HUES64 (cell line): ENCODE data around the gene KRI1.
"Not testable (repeated sequence)": the region's sequence is repeated elsewhere in the genome, so short reads cannot be mapped to it uniquely, and the experiment has no call there.

Source experiments
- H3K27ac ChIP-seq: 2 replicates; pipeline ENCODE4 v1.7.0; 2013; ENCODE audit warnings: low read depth, low read length, inconsistent platforms
- H3K27me3 ChIP-seq: 2 replicates; pipeline ENCODE4 v1.6.1; 2013; ENCODE audit warnings: mild to moderate bottlenecking, low read length; ENCODE audit not compliant: insufficient read depth
- H3K36me3 ChIP-seq: 2 replicates; pipeline ENCODE4 v1.6.1; 2013; ENCODE audit warnings: mild to moderate bottlenecking, low read length; ENCODE audit not compliant: insufficient read depth
- H3K4me1 ChIP-seq: 2 replicates; pipeline ENCODE4 v1.6.1; 2013; ENCODE audit warnings: mild to moderate bottlenecking, low read length, moderate library complexity; ENCODE audit not compliant: insufficient read depth
- H3K4me3 ChIP-seq: 2 replicates; pipeline ENCODE4 v1.5.1; 2013; ENCODE audit warnings: mild to moderate bottlenecking, low read length, moderate library complexity
- H3K9ac ChIP-seq: 2 replicates; pipeline ENCODE4 v1.6.1; 2013; ENCODE audit warnings: mild to moderate bottlenecking, low read depth, low read length
- H3K9me3 ChIP-seq: 2 replicates; pipeline ENCODE4 v1.6.1; 2013; ENCODE audit warnings: low read depth, low read length; ENCODE audit not compliant: insufficient read depth
- WGBS: fragments of 150-250, 120-280 bp; methylation state at CpG from one replicate; pipeline ENCODE4 v1.1.7; 2013; ENCODE audit warnings: missing lambda C conversion rate; 5-methylcytosine and 5-hydroxymethylcytosine counted together

KRI1 gene

GRCh38 chr19:10532457-10532856 lies 33.4 kb downstream of the KRI1 start:
- WGBS = 89% methylated on average over 1 of the region's 1 CpG
- H3K4me3 ChIP-seq = no peak overlapping the region
- no peak overlapping the region for H3K9ac ChIP-seq
- no peaks in the 10 kb centered on the region for H3K36me3 ChIP-seq
- H3K27me3 ChIP-seq = no peaks in the 10 kb centered on the region; the same call in 1 of the 2 replicates
- H3K27ac ChIP-seq = no peak overlapping the region
- no peaks in the 10 kb centered on the region for H3K4me1 ChIP-seq
- no peaks in the 10 kb centered on the region for H3K9me3 ChIP-seq

GRCh38 chr19:10526887-10527286 lies 38.9 kb downstream of the KRI1 start:
- not testable (repeated sequence) for H3K36me3 ChIP-seq, H3K9me3 ChIP-seq, H3K9ac ChIP-seq, H3K27ac ChIP-seq, H3K27me3 ChIP-seq, H3K4me3 ChIP-seq, H3K4me1 ChIP-seq
- WGBS = 90% methylated on average over 8 of the region's 8 CpGs

GRCh38 chr19:10525636-10526035 lies 40.2 kb downstream of the KRI1 start:
- Histone ChIP-seq H3K9ac (no peak overlapping the region), H3K27ac (no peak overlapping the region), H3K36me3 (no peaks in the 10 kb centered on the region), H3K4me3 (no peak overlapping the region), H3K9me3 (no peaks in the 10 kb centered on the region), H3K27me3 (no peaks in the 10 kb centered on the region), H3K4me1 (no peaks in the 10 kb centered on the region)
- 93% methylated on average over 6 of the region's 7 CpGs for WGBS

GRCh38 chr19:10523135-10523636 lies 42.6 kb downstream of the KRI1 start:
- Histone ChIP-seq H3K9ac (no peak overlapping the region), H3K4me3 (no peak overlapping the region), H3K4me1 (0 out of 2 replicates have a peak, but pooled peaks cover 2% of the 10 kb centered on the region), H3K9me3 (no peaks in the 10 kb centered on the region), H3K27me3 (peaks cover 18% of the 10 kb centered on the region), H3K27ac (no peak overlapping the region), H3K36me3 (no peaks in the 10 kb centered on the region)
- 91% methylated on average over 1 of the region's 3 CpGs for WGBS

- Histone ChIP-seq H3K27ac (no peak overlapping the region), H3K27me3 (peaks cover 34% of the 10 kb centered on the region), H3K9me3 (no peaks in the 10 kb centered on the region), H3K4me3 (no peak overlapping the region), H3K36me3 (no peaks in the 10 kb centered on the region), H3K4me1 (0 out of 2 replicates have a peak, but pooled peaks cover 4% of the 10 kb centered on the region), H3K9ac (no peak overlapping the region)
- WGBS = 88% methylated on average over 13 of the region's 13 CpGs
Measured at GRCh38 chr19:10521461-10522171, 44.2 kb downstream of the KRI1 start.

GRCh38 chr19:10520652-10521318 lies 45.0 kb downstream of the KRI1 start:
- H3K9me3 ChIP-seq = no peaks in the 10 kb centered on the region
- H3K9ac ChIP-seq = no peak overlapping the region
- H3K27me3 ChIP-seq = peaks cover 42% of the 10 kb centered on the region
- H3K36me3 ChIP-seq = no peaks in the 10 kb centered on the region
- H3K4me1 ChIP-seq = 0 out of 2 replicates have a peak, but pooled peaks cover 4% of the 10 kb centered on the region
- H3K4me3 ChIP-seq = no peak overlapping the region
- WGBS = 89% methylated on average over 15 of the region's 15 CpGs
- H3K27ac ChIP-seq = no peak overlapping the region

- Histone ChIP-seq H3K27me3 (peaks cover 56% of the 10 kb centered on the region), H3K9me3 (no peaks in the 10 kb centered on the region), H3K27ac (no peak overlapping the region), H3K9ac (no peak overlapping the region), H3K36me3 (no peaks in the 10 kb centered on the region), H3K4me3 (no peak overlapping the region), H3K4me1 (0 out of 2 replicates have a peak, but pooled peaks cover 4% of the 10 kb centered on the region)
- WGBS = 88% methylated on average over 7 of the region's 7 CpGs
Measured at GRCh38 chr19:10519421-10519820, 46.4 kb downstream of the KRI1 start.

DNA sequence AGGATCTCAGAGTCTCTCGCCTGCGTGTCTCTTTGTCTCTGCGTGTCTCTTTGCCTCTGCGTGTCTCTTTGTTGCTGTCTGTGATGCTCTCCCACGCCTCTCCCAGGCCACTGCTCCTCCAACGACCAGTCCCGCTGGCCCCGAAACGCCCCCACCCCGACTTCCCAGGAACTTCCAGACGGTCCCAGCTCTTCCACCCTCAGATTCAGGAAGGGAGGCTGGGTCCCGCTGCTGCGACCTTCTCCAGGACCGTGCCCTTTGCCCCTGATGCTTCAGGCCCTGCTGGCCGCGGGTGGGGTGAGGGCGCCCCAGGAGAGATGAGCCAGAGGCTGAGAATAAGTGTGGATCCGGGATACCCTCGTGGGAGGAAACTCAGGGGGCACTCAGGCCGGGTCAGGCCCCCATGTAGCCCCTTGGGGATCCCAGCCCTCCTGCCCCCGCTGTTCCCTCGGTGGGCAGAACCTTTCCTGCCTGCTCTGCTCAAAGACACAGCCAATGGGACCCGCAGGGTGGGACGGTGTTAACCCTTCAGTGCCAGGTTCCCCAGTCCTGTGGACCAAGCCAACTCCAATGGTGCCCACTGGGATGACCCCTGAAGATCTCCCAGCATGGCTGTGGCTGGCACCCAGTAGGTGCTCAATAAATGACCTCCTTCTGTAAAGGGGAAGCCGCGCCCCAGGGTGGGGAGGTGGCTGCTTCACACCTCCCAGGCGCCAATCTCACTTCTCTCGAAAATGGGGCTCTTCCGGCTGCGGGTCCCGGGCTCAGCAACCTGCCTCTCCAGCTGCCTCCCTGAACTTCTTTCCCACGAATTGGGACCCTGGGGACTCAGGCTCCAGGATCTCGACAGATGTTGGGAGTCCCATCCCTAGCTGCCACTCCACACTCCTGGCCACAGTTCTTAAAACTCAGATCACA lies 47.1 kb downstream of the KRI1 start:
- Histone ChIP-seq H3K9ac (no peak overlapping the region), H3K9me3 (no peaks in the 10 kb centered on the region), H3K27ac (no peak overlapping the region), H3K4me1 (0 out of 2 replicates have a peak, but pooled peaks cover 4% of the 10 kb centered on the region), H3K36me3 (no peaks in the 10 kb centered on the region), H3K4me3 (peak overlapping the region; percentile 55), H3K27me3 (peaks cover 63% of the 10 kb centered on the region)
- 29% methylated on average over 33 of the region's 33 CpGs for WGBS

- Histone ChIP-seq H3K27ac (no peak overlapping the region), H3K9me3 (no peaks in the 10 kb centered on the region), H3K36me3 (no peaks in the 10 kb centered on the region), H3K4me3 (peak overlapping the region; percentile 55), H3K4me1 (0 out of 2 replicates have a peak, but pooled peaks cover 4% of the 10 kb centered on the region), H3K9ac (peak overlapping the region; percentile 3; the same call in 1 of the 2 replicates), H3K27me3 (peaks cover 71% of the 10 kb centered on the region)
- WGBS = 1% methylated on average over 24 of the region's 27 CpGs
Measured at GRCh38 chr19:10517760-10518443, 47.9 kb downstream of the KRI1 start.

- H3K9me3 ChIP-seq = no peaks in the 10 kb centered on the region
- peak within 1 kb of the TSS; percentile 3; the same call in 1 of the 2 replicates for H3K9ac ChIP-seq
- peak within 1 kb of the TSS; percentile 55 for H3K4me3 ChIP-seq
- H3K27ac ChIP-seq = no peak within 1 kb of the TSS
- 0 out of 2 replicates have a peak, but pooled peaks cover 4% of the 10 kb centered on the region for H3K4me1 ChIP-seq
- peaks cover 77% of the 10 kb centered on the region for H3K27me3 ChIP-seq
- under 1% methylated on average over 39 of the region's 39 CpGs for WGBS
- no peaks in the 10 kb centered on the region for H3K36me3 ChIP-seq
Measured at GRCh38 chr19:10517361-10517759, 48.5 kb downstream of the KRI1 start, which contains the start of gene S1PR5. S1PR5 (minus strand) TSS chr19:10517447; CDS start chr19:10515011, 2,436 bp downstream.
